NCI-H1105 treated with DMSO at 0.1 percent for 48 hours (cell line): ENCODE data around the gene LRRC26.

Experiments
- DNase-seq: peaks from one replicate; lab custom pipeline; 2025; lab: John Stamatoyannopoulos, UW

The LRRC26 gene

DNA sequence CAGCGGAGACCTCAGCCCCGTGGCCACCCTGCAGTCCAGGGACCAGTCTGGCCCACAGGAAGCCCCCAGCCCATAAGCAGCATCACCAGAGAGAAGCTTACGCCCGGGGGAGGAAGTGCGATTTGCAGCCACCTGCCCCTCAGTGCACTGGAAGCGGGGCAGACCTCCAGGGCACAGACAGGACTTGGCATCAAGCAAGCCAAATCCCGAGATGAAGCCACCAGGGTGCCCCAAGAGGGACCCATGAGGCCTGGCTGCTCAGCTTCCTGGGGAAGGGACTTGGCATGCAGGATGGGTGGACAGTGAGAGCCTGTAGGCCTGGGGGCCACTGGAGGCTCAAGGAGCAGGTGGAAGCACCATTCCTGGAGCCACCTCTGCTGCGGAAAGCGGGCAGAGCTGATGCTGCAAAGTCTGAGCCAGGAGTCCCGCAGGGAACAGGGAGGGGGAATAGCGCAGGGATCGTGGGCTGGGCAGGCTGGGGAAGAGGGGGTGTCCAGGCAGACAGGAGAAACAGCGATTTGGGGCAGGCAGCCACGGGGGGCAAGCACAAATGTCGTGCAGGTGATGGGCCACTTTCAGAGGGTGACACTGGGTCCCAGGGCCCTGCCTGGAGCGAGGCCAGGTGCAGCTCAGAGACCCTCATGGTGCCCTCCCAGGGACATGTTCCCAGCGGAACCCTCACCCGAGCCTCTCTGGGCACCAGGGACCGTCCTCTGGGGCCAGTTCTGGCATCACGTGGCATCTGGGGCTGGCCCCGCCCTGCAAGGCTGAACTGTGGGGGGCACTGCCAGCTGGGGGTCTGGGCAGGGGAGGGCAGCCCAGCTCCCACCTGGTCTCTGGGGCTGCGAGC, 3.2 kb downstream of the LRRC26 start:
- DNase-seq: no peak

GRCh38 chr9:137165250-137165836, 4.5 kb downstream of the LRRC26 start:
- no peak for DNase-seq

DNA sequence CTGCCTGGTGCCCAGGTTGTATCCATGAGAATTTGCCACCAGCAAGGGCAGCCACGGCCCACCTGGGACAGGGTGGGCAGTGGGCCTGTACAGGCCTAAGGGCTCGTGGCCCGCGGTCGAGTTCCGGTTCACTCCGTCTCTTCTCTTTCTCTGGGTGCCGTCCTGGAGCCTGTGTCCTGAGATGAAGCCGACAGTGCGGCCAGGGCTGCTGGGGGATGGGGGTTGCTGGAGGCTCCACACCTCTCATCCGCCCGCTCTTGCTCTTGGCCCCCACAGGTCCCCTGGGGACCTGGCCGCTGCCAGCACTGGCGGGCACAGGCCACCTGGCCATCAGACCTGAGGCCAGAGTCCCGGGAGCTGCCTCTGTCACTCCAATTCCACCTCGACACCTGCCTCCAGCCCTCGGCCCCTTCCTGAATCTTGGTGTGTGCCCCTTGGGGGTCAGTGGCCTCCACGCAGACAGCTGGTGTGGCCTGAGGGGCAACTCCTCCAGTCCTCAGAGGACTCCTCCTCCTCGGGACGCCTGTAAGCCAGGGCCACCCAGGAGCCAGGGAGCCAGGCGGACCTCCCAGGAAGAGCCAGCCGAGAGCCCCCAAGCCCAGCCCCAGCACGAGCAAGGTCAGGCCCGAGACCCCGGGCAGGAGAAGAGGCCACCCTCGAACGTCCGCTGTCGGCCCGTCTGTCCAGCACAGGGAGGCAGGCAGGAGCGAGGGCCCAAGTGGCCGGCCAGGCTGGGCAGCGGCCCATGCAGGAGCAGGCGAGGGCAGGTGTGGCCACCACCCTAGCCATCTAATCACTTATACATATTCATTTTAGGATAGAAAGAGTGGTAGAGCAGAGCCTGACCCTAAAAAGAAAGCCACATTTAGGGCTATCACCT, 5.2 kb downstream of the LRRC26 start:
- no peak for DNase-seq

DNA sequence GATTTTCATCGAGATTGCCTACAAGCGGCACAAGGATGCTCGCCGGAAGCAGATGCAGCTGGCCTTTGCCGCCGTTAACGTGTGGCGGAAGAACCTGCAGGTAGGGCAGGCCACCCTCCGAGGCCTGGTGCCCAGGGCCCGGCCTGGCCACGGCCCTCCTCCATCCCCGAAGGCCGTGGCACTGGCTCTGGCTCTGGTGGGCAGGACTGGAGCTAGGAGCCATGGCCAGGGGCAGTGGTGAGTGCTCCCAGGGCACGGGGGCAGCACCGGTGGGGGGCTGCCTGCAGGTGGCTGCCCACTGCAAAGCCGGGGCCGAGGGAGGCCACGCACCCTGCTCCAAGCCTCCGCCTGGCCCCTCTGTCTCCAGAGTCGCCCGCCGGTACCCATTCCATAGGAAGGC, 6.0 kb downstream of the LRRC26 start:
- DNase-seq: no peak

DNA sequence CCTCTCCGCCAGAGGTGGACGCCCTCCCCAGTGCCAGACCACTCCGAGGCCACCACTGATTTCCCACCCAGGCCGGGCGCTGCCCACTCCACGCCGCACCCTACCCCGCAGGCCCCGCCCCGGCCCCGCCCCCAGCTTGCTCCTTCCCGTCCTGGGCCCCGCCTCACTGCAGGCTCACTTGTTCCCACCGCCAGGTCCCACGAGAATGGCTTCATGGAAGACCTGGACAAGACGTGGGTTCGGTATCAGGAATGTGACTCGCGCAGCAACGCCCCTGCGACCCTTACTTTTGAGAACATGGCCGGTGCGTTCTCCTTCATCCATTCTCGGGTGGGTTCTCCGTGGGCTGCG, 6.5 kb downstream of the LRRC26 start:
- DNase-seq: no peak

DNA sequence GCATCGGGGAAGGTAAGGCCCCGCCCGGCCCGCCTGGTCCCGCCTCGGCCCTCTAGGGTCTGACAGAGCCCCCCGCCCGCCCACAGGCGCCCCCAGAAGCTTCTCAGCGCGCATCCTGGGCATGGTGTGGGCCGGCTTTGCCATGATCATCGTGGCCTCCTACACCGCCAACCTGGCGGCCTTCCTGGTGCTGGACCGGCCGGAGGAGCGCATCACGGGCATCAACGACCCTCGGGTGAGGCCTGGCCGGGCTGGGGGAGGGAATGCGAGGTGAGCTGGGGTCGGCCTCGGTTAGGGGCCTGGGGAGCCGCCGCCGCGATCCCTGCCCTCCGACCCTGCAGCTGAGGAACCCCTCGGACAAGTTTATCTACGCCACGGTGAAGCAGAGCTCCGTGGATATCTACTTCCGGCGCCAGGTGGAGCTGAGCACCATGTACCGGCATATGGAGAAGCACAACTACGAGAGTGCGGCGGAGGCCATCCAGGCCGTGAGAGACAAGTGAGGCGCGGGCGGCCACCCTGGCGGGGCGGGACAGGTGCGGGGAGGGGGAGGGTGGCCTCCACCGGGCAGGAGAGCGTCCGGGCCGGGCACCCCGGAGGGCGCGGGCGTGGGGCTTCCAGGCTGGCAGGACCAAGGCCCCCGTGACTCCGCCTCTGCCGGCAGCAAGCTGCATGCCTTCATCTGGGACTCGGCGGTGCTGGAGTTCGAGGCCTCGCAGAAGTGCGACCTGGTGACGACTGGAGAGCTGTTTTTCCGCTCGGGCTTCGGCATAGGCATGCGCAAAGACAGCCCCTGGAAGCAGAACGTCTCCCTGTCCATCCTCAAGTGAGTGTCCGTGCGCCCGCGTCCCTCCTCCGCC, 7.1 kb downstream of the LRRC26 start:
- DNase-seq: peak; percentile 25

- no peak for DNase-seq
These were observed 8.0 kb downstream of the LRRC26 start for GRCh38 chr9:137161558-137162486.

DNA sequence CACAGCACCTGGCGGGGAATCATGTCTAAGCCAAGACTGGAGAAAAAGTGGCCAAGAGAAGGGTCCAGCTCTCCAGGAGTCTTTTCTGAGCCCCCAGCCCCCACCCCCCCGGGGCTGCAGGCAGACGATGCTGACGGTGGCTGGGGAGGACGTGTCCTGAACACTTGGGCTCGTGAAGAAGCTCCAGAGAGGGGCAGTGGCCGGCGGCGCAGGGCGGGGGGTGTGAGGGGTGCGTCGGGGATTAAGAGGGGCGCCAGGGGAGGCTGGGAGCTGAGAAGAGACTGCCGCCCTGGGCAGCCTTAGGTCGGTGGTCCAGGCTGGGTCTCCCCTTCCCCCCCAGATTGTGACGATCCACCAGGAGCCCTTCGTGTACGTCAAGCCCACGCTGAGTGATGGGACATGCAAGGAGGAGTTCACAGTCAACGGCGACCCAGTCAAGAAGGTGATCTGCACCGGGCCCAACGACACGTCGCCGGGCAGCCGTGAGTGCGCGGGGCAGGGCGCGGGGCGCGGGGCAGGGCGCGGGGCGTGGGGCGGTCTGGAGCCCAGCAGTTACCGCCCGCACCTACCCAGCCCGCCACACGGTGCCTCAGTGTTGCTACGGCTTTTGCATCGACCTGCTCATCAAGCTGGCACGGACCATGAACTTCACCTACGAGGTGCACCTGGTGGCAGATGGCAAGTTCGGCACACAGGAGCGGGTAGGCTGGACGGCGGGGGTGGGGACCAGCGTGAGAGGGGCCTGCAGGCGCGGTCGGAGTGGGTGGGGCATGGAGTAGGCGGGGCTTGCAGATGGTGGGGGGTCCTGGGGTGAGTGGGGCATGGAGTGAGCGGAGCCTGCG, 8.9 kb downstream of the LRRC26 start:
- DNase-seq: peak; percentile 65

DNA sequence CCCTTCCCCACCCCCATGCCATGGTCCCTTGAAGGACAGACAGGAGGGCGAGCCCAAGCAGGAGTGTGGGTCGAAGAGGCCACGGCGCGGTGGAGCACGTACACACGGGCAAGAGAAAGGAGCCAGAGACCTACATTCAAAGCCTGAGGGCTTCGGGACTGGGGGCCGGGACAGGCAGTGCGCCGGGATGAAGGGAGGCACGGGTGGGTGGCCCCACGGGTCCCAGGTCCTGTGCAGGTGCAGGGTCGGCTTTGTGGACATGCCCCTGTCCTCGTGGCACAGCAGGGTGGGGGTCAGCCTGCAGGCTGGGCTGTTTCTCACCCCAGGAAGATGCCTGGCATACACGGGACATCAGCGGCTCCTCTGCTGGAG, 9.8 kb downstream of the LRRC26 start:
- no peak for DNase-seq

DNA sequence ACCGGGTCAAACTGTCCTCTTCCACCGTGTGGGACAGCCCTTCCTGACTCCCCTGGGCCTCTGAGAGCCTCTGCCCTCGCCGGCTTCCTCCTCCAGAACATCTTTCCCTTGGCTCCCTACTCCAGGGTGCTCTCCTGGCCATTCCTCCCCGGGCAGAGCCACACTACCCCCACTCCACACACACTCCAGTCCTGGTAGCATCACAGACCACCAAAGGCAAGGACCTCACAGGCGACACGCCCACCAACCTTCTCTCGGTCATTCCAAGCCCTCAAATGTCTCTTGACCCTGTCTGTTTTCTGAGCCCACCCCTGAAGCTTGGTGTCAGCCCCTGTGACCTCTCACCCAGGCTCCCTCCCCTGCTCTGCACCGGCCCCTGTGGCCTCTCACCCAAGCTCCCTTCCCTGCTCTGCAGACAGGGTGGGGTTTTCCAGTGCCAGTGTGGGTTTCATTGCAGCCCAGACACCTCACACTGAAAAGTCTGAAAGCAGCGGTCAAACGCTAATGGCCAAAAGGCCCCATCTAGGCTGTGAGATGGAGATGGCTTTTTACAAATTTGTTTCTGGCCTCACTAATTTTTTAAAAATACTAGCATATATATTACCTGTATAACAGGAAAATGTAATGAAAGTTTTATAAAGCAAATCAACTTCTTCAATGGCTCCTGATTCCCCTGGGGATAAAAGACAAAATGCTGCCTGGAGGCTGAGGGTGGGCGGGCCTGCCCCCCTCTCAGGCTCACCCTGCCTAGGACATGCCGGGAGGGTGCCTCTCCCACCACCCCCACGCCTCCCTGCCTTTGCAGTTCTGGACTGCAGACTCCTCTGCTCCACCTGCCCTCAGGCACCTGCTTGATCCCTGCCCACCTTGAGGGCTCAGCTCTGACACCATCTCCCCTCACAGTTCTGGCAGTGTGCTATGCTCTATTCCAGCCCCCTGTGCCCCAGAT, 10.5 kb downstream of the LRRC26 start:
- no peak for DNase-seq

DNA sequence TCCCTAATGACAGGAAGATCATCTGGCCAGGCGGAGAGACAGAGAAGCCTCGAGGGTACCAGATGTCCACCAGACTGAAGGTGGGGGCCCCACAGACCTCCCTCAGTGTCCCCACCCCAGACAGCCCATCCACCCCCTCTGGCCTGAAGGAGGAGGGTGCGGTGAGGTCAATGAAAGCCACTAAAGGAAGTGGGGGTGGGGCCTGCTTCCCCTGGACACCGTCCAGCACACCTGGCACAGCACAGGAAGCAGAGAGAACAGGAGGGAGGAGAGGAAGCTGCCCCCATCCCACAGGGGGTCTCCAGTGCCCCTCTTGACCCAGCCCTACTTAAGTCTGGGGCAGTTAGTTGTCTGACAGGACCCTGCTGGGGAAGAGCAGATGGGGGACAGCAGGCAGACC, 11.2 kb downstream of the LRRC26 start:
- DNase-seq: no peak

- no peak for DNase-seq
These were observed 12.0 kb downstream of the LRRC26 start for GRCh38 chr9:137157618-137158415.

GRCh38 chr9:137156567-137157375, 13.1 kb downstream of the LRRC26 start:
- no peak for DNase-seq

- DNase-seq: no peak
These were observed 16.9 kb downstream of the LRRC26 start for GRCh38 chr9:137152844-137153405.

- no peak for DNase-seq
These were observed 19.0 kb downstream of the LRRC26 start for GRCh38 chr9:137150617-137151457.
